Fibroblast of lung (primary cell): Measurements from ENCODE around the gene C1orf52. TPM values are rescaled to one million over a fixed set of nuclear protein-coding genes. Genes with fewer than 3 reads are reported as not detected.
A peak's percentile ranks its signal among the peaks of the same experiment; 100 is the strongest.

Experiments used
- DNase-seq, 2 donors: peaks; one replicate each; pipeline versions ENCODE4 v3.0.0 to v3.0.0-alpha.2; 2010; ENCODE audit warnings: low read depth in 2 of 2
- H2AFZ ChIP-seq: 2 replicates; pipeline ENCODE4 v1.5.1; 2012; ENCODE audit warnings: low read length, control low read depth, inconsistent platforms
- H3K27ac ChIP-seq: 2 replicates; pipeline ENCODE4 v1.5.1; 2011; ENCODE audit warnings: low read length, control low read depth; ENCODE audit not compliant: insufficient read depth
- H3K27me3 ChIP-seq: 2 replicates; pipeline ENCODE4 v1.5.1; 2011; ENCODE audit warnings: mild to moderate bottlenecking, low read length; ENCODE audit not compliant: control insufficient read depth, insufficient read depth
- H3K36me3 ChIP-seq: 2 replicates; pipeline ENCODE4 v1.5.1; 2011; ENCODE audit warnings: low read length; ENCODE audit not compliant: control insufficient read depth, insufficient read depth
- H3K4me1 ChIP-seq: 2 replicates; pipeline ENCODE4 v1.5.1; 2011; ENCODE audit warnings: low read length; ENCODE audit not compliant: control insufficient read depth, insufficient read depth; ENCODE audit errors: extremely low read depth
- H3K4me2 ChIP-seq: 2 replicates; pipeline ENCODE4 v1.5.1; 2011; ENCODE audit warnings: low read length, control low read depth; ENCODE audit not compliant: insufficient read depth; ENCODE audit errors: extremely low read depth
- H3K4me3 ChIP-seq, 4 experiments: fragments of 200-600 bp in 1 of 4; sonication (generic) in 1 of 4; replicated peaks in 1 of 4; 2 replicates each; pipeline ENCODE4 v1.5.1; 2011 to 2016; ENCODE audit warnings: low read length in 4 of 4, low read depth in 3 of 4, mild to moderate bottlenecking in 3 of 4, control low read depth in 2 of 4, inconsistent platforms in 1 of 4, mixed read lengths in 1 of 4; ENCODE audit not compliant: insufficient read depth in 1 of 4; ENCODE audit errors: control extremely low read depth in 1 of 4
- H3K79me2 ChIP-seq: 2 replicates; pipeline ENCODE4 v1.5.1; 2012; ENCODE audit warnings: mild to moderate bottlenecking, low read length, inconsistent platforms; ENCODE audit not compliant: control insufficient read depth, insufficient read depth
- H3K9ac ChIP-seq: 2 replicates; pipeline ENCODE4 v1.5.1; 2011; ENCODE audit warnings: mild to moderate bottlenecking, low read length, control low read depth; ENCODE audit not compliant: insufficient read depth
- H3K9me3 ChIP-seq: 2 replicates; pipeline ENCODE4 v1.5.1; 2012; ENCODE audit warnings: low read depth, low read length; ENCODE audit not compliant: control insufficient read depth, insufficient read depth
- H4K20me1 ChIP-seq: 2 replicates; pipeline ENCODE4 v1.5.1; 2011; ENCODE audit warnings: low read length; ENCODE audit not compliant: control insufficient read depth, insufficient read depth; ENCODE audit errors: extremely low read depth
- EZH2 ChIP-seq: IDR thresholded peaks from 2 replicates; pipeline ENCODE4 v1.5.1; 2012; ENCODE audit warnings: low read length, control low read depth, mild to moderate bottlenecking; ENCODE audit errors: missing control alignments
- polyA plus RNA-seq, 2 donors: library from polyadenylated mRNA; depleted of rRNA in 1 of 2; stranded (reverse) in 1 of 2; unstranded in 1 of 2; fragments of >200 nt; gene quantifications; 2 replicates each; pipeline ENCODE4 v1.2.1, GENCODE V29; 2011 to 2012; ENCODE audit warnings: missing spikeins in 1 of 2
- total RNA-seq: library from RNA; depleted of rRNA; stranded (reverse); fragments of >200 nt; gene quantifications from 2 replicates; pipeline ENCODE4 v1.2.1, GENCODE V29; 2014
- TF ChIP-seq, protein P1 (sequence below), 2 donors: IDR thresholded peaks in 1 of 2; conservative IDR thresholded peaks in 1 of 2; 1 replicate in 1 of 2; 2 replicates in 1 of 2; pipeline ENCODE4 v1.5.1; 2011 to 2012; ENCODE audit warnings: low read length in 2 of 2, control low read depth in 1 of 2, inconsistent platforms in 1 of 2, low read depth in 1 of 2, mild to moderate bottlenecking in 1 of 2

The C1orf52 gene
- total and polyA plus RNA-seq, 2 donors (not counting 1 experiment from before 2014, with no cell fraction given): 11.4 to 24.7 TPM

DNA sequence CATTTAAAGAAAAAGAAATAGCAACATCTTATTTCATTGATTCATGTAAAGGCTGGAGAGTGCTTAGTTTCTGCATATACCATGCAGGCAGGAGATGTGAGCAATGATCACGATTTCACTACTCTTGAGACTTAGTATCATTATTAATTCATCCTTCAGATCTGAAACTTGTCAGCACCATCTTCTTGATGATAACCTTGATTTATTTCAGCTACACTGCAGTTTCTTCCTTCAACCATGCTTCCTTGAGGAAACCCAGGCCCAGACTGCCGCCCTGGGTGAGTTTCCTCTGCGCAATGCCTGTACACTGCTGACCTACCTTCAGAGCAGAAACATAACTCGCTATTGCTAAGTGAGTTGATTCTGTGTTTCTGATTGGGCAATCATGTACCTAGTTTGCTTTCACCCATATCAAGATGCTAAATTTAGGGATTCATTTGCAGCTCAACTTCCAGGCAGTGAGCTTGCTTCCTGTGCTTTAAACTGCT lies 30.4 kb upstream of the C1orf52 start:
- H3K9ac ChIP-seq: no peak overlapping the region

DNA sequence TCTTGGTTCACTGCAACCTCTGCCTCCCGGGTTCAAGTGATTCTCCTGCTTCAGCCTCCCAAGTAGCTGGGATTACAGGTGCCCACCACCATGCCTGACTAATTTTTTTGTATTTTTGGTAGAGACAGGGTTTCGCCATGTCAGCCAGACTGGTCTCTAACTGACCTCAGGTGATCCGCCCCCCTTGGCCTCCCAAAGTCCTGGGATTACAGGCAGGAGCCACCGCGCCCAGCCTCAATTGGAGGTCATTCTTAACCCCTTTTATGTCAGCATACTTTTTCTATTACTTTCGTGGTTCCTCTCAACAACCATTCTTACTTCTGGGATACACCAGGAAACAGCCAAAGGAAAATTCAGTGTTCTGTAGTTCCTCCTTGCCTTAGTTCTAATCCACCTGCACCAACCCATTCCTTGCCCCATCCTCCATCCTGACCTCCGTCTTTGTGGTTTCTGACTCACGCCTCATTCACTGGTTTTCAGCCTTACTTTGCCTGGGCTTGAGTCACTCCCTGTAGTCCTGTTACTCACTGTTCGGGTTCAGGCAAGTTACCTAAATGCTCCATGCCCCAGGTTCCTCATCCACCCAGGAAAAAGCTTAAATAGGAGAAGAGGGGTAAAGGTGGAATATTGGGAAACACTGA lies 29.9 kb upstream of the C1orf52 start:
- H3K4me3 ChIP-seq: no peak overlapping the region
- H3K9ac ChIP-seq: no peak overlapping the region
- H3K9me3 ChIP-seq: no peaks in the 10 kb centered on the region
- TF ChIP-seq, protein P1, sequence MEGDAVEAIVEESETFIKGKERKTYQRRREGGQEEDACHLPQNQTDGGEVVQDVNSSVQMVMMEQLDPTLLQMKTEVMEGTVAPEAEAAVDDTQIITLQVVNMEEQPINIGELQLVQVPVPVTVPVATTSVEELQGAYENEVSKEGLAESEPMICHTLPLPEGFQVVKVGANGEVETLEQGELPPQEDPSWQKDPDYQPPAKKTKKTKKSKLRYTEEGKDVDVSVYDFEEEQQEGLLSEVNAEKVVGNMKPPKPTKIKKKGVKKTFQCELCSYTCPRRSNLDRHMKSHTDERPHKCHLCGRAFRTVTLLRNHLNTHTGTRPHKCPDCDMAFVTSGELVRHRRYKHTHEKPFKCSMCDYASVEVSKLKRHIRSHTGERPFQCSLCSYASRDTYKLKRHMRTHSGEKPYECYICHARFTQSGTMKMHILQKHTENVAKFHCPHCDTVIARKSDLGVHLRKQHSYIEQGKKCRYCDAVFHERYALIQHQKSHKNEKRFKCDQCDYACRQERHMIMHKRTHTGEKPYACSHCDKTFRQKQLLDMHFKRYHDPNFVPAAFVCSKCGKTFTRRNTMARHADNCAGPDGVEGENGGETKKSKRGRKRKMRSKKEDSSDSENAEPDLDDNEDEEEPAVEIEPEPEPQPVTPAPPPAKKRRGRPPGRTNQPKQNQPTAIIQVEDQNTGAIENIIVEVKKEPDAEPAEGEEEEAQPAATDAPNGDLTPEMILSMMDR (conservative IDR thresholded peaks at IDR 0.05 in 1 of 2, IDR thresholded peaks at IDR 0.05 in 1 of 2; ENCODE audit: low read depth in 1 of 2, low read length in 2 of 2): no peak
- TF ChIP-seq EZH2: no peak
- H4K20me1 ChIP-seq: no peaks in the 10 kb centered on the region
- H3K4me2 ChIP-seq: peak overlapping the region; percentile 70
- H2AFZ ChIP-seq: no peak overlapping the region
- no peaks in the 10 kb centered on the region for H3K36me3 ChIP-seq
- H3K4me1 ChIP-seq: peaks cover 20% of the 10 kb centered on the region
- H3K27me3 ChIP-seq: no peaks in the 10 kb centered on the region
- no peaks in the 10 kb centered on the region for H3K79me2 ChIP-seq
- DNase-seq: peak; percentile 87 to 97
- peak overlapping the region; percentile 41 for H3K27ac ChIP-seq

More for the DNA sequence above, 30.4 kb upstream of the C1orf52 start:
- no peak for TF ChIP-seq EZH2
- TF ChIP-seq, protein P1 (conservative IDR thresholded peaks at IDR 0.05 in 1 of 2, IDR thresholded peaks at IDR 0.05 in 1 of 2; ENCODE audit: low read depth in 1 of 2, low read length in 2 of 2): no peak
- H3K9me3 ChIP-seq: no peaks in the 10 kb centered on the region
- H3K27ac ChIP-seq: peak overlapping the region; percentile 41
- H3K79me2 ChIP-seq: no peaks in the 10 kb centered on the region
- H3K27me3 ChIP-seq: no peaks in the 10 kb centered on the region
- no peak overlapping the region for H2AFZ ChIP-seq
- no peak for DNase-seq
- H3K4me3 ChIP-seq: no peak overlapping the region
- H3K36me3 ChIP-seq: no peaks in the 10 kb centered on the region
- H3K4me1 ChIP-seq: peaks cover 21% of the 10 kb centered on the region
- H3K4me2 ChIP-seq: peak overlapping the region; percentile 70
- H4K20me1 ChIP-seq: no peaks in the 10 kb centered on the region

DNA sequence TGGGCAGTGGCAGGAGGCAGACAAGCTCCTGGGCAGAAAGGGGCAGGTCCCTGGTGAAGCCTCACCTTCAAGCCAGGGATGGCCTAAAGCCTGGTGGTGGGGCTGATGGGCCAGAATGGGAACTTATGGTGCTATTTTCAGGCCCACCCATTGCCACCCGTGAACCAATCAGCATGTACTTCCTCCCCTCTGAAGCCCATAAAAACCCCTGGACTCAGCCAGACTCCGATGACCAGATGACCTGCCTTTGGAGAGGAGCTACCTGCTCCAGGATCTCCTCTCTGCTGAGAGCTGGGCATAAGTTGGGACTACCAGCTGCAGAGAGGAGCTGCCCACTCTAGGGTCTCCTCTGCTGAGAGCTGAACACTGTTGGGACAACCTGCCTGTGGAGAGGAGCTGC lies 24.7 kb upstream of the C1orf52 start:
- H3K27me3 ChIP-seq: no peaks in the 10 kb centered on the region
- no peaks in the 10 kb centered on the region for H3K9me3 ChIP-seq
- no peaks in the 10 kb centered on the region for H3K36me3 ChIP-seq
- TF ChIP-seq, protein P1 (conservative IDR thresholded peaks at IDR 0.05 in 1 of 2, IDR thresholded peaks at IDR 0.05 in 1 of 2; ENCODE audit: low read depth in 1 of 2, low read length in 2 of 2): no peak
- no peak for TF ChIP-seq EZH2
- H4K20me1 ChIP-seq: no peaks in the 10 kb centered on the region
- H3K9ac ChIP-seq: no peak overlapping the region
- no peak overlapping the region for H3K27ac ChIP-seq
- H3K4me1 ChIP-seq: peaks cover 5% of the 10 kb centered on the region
- no peak for DNase-seq
- no peak overlapping the region for H2AFZ ChIP-seq
- no peak overlapping the region for H3K4me3 ChIP-seq
- no peak overlapping the region for H3K4me2 ChIP-seq
- H3K79me2 ChIP-seq: no peaks in the 10 kb centered on the region
